Heart right ventricle (tissue), 16 donors: ENCODE data around the gene TAGLN. TPM values are rescaled to one million over a fixed set of nuclear protein-coding genes. Genes with fewer than 3 reads are reported as not detected.
A peak's percentile ranks its signal among the peaks of the same experiment; 100 is the strongest.

Experiments used
- ATAC-seq, 8 donors: fragments of 200-7000 bp; cut with Tn5 transposase; one replicate each; pipeline ENCODE4 v1.9.1; 2020; ENCODE audit warnings: mild to moderate bottlenecking in 8 of 8, moderate library complexity in 8 of 8, moderate number of reproducible peaks in 1 of 8
- DNase-seq, 2 donors: peaks; one replicate each; pipeline ENCODE4 v3.0.0-alpha.2; 2020
- H3K27ac ChIP-seq, 10 donors: fragments of 200-600 bp; sonication (generic) in 2 of 10; one replicate each; pipeline versions ENCODE4 v1.5.0 to v1.8.0; 2020 to 2022; ENCODE audit warnings: mild to moderate bottlenecking in 3 of 10
- H3K27me3 ChIP-seq, 7 donors: fragments of 200-600 bp; one replicate each; pipeline ENCODE4 v1.8.0; 2021 to 2022; ENCODE audit warnings: mild to moderate bottlenecking in 2 of 7
- H3K36me3 ChIP-seq, 9 donors: fragments of 200-600 bp; sonication (generic) in 1 of 9; one replicate each; pipeline versions ENCODE4 v1.5.0 to v1.8.0; 2020 to 2022; ENCODE audit warnings: mild to moderate bottlenecking in 2 of 9
- H3K4me1 ChIP-seq, 9 donors: fragments of 200-600 bp; sonication (generic) in 1 of 9; one replicate each; pipeline versions ENCODE4 v1.5.0 to v1.8.0; 2020 to 2022; ENCODE audit warnings: mild to moderate bottlenecking in 4 of 9
- H3K4me3 ChIP-seq, 10 donors: fragments of 200-600 bp; sonication (generic) in 2 of 10; one replicate each; pipeline versions ENCODE4 v1.5.0 to v1.8.0; 2020 to 2022; ENCODE audit warnings: mild to moderate bottlenecking in 7 of 10, moderate library complexity in 2 of 10
- H3K9me3 ChIP-seq, 11 donors: fragments of 200-600 bp in 10 of 11; sonication (generic) in 2 of 11; one replicate each; pipeline versions ENCODE4 v1.5.0 to v1.8.0; 2013 to 2022; ENCODE audit warnings: mild to moderate bottlenecking in 2 of 11, control low read depth in 1 of 11, moderate library complexity in 1 of 11
- CTCF ChIP-seq, 9 donors: fragments of 200-600 bp; sonication (generic) in 2 of 9; IDR thresholded peaks; one replicate each; pipeline versions ENCODE4 v1.5.0 to v1.8.0; 2021 to 2022; ENCODE audit warnings: antibody characterized with exemption in 9 of 9, mild to moderate bottlenecking in 5 of 9, moderate library complexity in 1 of 9
- WGBS, 2 donors: extraction: QIAGEN DNeasy Blood & Tissue Kit; methylation state at CpG; one replicate each; pipeline ENCODE4 v1.1.7; 2013; ENCODE audit warnings: inconsistent platforms in 1 of 2; 5-methylcytosine and 5-hydroxymethylcytosine counted together
- intact Hi-C, 10 donors: fragments of 100-400 bp; cut with DNase I; formaldehyde crosslinking; loops; one replicate each; pipeline versions ENCODE4 v1.11.1 to v1.14.2; 2022
- polyA plus RNA-seq, 2 donors: library from polyadenylated mRNA; stranded (reverse); fragments of 200-250 nt; gene quantifications; one replicate each; pipeline ENCODE4 v1.2.3, GENCODE V29; 2013
- total RNA-seq, 10 donors: library from RNA; stranded (reverse); fragmentation: NEBNext Ultra II Directional in 3 of 10; extraction: Animal tissue kit (Norgen Biotek cat#: 25700) in 3 of 10; gene quantifications; one replicate each; pipeline versions ENCODE4 v1.2.1 to v1.2.4, GENCODE V29; 2021 to 2023
- donor health status: Arrhythmogenic right ventricular cardiomyopathy.
- donor health status: ischemic (EF 13 %, LVEDD 7.1; RV severe dilation, severe dysfunction).
- donor health status: healthy with polysubstance abuse.
- donor health status: DM: no; HTN: yes; CAD: no.
- donor health status: DM: no; HTN: no; CAD: no.
- donor health status: ischemic (EF 25% LVEDD 6.9; RV normal size, moderate dysfunction).
- donor health status: ischemic (EF 25% LVEDD 5.7; RV mildly dilated, moderate dysfunction).
- donor health status: healthy.
- donor health status: DM: yes; HTN: yes; CAD: no.
- donor health status: Ischemic cardiomyopathy.
- donor health status: ischemic (EF 35%, LVEDD 5.7; RV mildly dilated, moderate dysfunction).
- donor health status: nonischemic (EF 11% LVEDD 7.7; RV severe dilation, severe dysfunction).
- donor health status: DM: yes; HTN: yes; CAD: no.
- donor health status: PGD.
- donor health status: ischemic (EF 29% LVEDD 5.4; RV normal size, mild dysfunction).
- donor health status: nonischemic (EF 23%, LVEDD 6.1; RV moderate dilation, normal function).

Gene TAGLN
- total and polyA plus RNA-seq, 12 donors, result 71.7 to 883 (median 108) TPM

GRCh38 chr11:117222991-117223740 lies 24.0 kb downstream of the TAGLN start:
- H3K4me1 ChIP-seq, result peaks cover 32 to 52% (median 41%) of the 10 kb centered on the region in 9 donors
- intact Hi-C loops, result loop anchor here in 8 of 10 donors (5.0 to 10.0 kb wide), 11 partner anchors 41 to 431 kb away; partner anchors contain the start of genes PAFAH1B2 (in 3 of the 8), APOA5 (in 2 of the 8) and SIDT2 (in 1 of the 8)
- H3K36me3 ChIP-seq, result peaks cover 0 to 100% (median 52%) of the 10 kb centered on the region in 9 donors
- 92 to 93% methylated on average over 14 of the region's 14 CpGs for WGBS, 2 donors
- DNase-seq (no peak), ATAC-seq (no peak)
- H3K27me3 ChIP-seq, result no peaks in the 10 kb centered on the region
- peak overlapping the region in 7 of 10 donors; percentile 12 to 97 (median 92) for H3K27ac ChIP-seq
- TF ChIP-seq CTCF (IDR thresholded peaks at IDR 0.05), result no peak
- no peak overlapping the region for H3K4me3 ChIP-seq
- H3K9me3 ChIP-seq, result no peaks in the 10 kb centered on the region

- TF ChIP-seq CTCF (IDR thresholded peaks at IDR 0.05), result no peak
- H3K4me1 ChIP-seq, result peaks cover 30 to 44% (median 39%) of the 10 kb centered on the region in 9 donors
- no peaks in the 10 kb centered on the region for H3K27me3 ChIP-seq
- no peak overlapping the region for H3K4me3 ChIP-seq
- ATAC-seq (no peak), DNase-seq (no peak)
- peaks cover 0 to 100% (median 51%) of the 10 kb centered on the region in 9 donors for H3K36me3 ChIP-seq
- WGBS, 2 donors, result 75 to 80% methylated on average over 17 of the region's 17 CpGs
- H3K27ac ChIP-seq, result peak overlapping the region in 1 of 10 donors; percentile 94
- no peaks in the 10 kb centered on the region for H3K9me3 ChIP-seq
- intact Hi-C loops, result loop anchor here in 8 of 10 donors (5.0 to 10.0 kb wide), 11 partner anchors 42 to 432 kb away; partner anchors contain the start of genes PAFAH1B2 (in 3 of the 8), APOA5 (in 2 of the 8) and SIDT2 (in 1 of the 8)
Measured at GRCh38 chr11:117223741-117224689, 24.8 kb downstream of the TAGLN start.

- 94% methylated on average over 9 of the region's 9 CpGs for WGBS, 2 donors
- no peak for DNase-seq
- Histone ChIP-seq H3K27ac (no peak overlapping the region), H3K4me3 (no peak overlapping the region), H3K4me1 (peaks cover 16 to 41% (median 26%) of the 10 kb centered on the region in 9 donors), H3K27me3 (no peaks in the 10 kb centered on the region), H3K9me3 (no peaks in the 10 kb centered on the region), H3K36me3 (peaks cover 0 to 98% (median 55%) of the 10 kb centered on the region in 9 donors)
- intact Hi-C loops, result loop anchor here (2.0 to 10.0 kb wide), 17 partner anchors 43 to 493 kb away; partner anchors contain the start of genes ZPR1 (in 4 of the 10), APOA5 (in 3 of the 10) and PAFAH1B2 (in 2 of the 10)
- ATAC-seq, result no peak
- TF ChIP-seq CTCF (IDR thresholded peaks at IDR 0.05), result no peak
Measured at GRCh38 chr11:117225553-117226170, 26.5 kb downstream of the TAGLN start.
